GM10266 (cell line): ENCODE data around the gene TUB.

ENCODE experiments used
- DNase-seq: peaks from one replicate; pipeline ENCODE4 v3.0.0; 2012; ENCODE audit errors: extremely low spot score
- CTCF ChIP-seq: IDR thresholded peaks from 2 replicates; pipeline ENCODE4 v1.5.1; 2012; ENCODE audit warnings: mild to moderate bottlenecking, low read depth; ENCODE audit not compliant: control insufficient read depth, insufficient read depth; ENCODE audit errors: missing control alignments

Gene TUB

DNA sequence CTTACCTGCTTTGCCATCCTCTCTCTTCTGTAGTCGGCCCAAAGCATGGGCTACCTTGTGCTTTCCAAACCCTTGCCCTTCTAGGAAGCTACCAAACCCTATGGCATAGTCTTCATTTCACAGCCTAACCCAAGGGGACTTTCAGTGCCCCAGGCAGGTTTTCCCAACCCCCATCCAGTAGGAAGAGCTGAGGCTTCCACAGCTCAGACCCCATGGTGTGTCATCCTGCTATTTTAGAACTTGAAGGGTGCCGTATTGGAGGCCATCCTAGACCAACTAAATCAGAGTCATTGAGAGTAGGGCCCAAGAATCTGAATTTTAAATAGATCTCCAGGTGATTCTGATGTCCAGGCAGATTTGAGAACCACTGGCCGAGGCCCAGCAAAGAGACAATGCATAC, 31.9 kb upstream of the TUB start:
- no peak for TF ChIP-seq CTCF
- DNase-seq, result no peak

DNA sequence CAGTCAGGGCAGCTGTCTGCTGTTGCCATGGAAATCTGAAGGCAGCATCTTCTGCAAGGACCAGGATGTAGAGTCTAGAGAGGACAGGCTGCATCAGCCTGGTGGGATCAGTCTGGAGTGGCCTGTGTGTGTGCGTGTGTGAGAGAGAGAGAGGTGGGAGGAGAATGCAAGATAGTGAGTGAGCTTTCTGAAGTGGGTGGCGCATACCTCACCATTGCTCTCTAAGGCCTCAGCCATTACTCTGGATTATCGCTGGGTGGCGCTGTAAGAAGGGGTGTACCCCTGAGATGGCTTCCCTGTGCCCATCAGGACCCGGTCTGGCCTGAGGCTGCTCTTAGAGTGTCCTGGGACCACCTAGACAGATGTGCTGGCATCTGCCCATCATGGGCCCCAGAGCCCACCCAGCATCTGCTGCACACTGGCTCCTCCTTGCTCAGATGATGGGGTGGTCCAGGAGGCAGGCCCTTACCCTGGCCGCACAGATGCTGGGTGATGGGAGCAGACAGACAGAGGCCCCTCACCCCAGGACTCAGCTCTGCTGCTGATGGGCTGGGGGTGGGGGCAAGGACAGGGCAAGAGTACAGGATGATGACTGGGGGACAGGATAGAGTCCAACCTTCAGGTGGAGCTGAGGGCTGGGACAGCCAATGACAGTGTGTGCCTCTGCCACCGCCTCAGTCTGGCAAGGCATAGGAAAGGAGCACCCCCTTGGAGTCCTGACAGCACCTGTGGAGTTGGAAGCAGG, 25.7 kb upstream of the TUB start:
- peak; percentile 19 for TF ChIP-seq CTCF
- DNase-seq, result no peak

DNA sequence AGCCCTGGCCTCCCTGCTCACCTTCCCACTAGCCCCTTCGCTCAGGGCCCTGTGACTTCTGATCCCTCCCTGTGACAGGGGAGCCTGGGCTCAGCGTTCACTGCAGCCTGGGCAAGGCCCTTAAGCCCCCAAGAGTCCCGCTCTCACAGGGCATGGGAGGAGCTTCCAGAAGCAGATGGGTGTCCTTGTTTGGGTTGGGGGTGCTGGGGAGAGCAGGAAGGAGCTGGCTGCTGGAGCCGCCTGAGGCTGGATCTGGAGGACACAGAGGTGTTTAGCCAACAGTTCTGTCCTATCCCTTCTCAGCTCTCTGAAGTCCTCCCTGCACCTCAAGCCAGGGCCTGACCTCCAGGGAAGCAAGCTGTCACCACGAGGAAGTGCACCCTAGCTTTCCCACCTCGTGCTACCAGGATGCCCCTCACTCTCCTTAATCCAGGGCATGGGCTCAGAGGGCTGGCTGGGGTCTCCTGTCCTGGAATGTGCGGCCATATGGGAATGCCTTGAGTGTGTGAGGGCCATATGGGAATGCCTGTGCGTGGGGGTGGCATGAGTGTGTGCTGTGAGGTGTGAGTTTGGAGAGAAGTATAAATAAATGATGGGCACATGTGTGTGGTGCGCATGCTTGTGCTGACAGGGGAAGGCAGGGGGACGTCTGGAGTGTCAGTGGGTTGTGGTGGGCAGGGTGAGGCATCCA, 25.0 kb upstream of the TUB start:
- TF ChIP-seq CTCF, result no peak
- DNase-seq, result no peak

DNA sequence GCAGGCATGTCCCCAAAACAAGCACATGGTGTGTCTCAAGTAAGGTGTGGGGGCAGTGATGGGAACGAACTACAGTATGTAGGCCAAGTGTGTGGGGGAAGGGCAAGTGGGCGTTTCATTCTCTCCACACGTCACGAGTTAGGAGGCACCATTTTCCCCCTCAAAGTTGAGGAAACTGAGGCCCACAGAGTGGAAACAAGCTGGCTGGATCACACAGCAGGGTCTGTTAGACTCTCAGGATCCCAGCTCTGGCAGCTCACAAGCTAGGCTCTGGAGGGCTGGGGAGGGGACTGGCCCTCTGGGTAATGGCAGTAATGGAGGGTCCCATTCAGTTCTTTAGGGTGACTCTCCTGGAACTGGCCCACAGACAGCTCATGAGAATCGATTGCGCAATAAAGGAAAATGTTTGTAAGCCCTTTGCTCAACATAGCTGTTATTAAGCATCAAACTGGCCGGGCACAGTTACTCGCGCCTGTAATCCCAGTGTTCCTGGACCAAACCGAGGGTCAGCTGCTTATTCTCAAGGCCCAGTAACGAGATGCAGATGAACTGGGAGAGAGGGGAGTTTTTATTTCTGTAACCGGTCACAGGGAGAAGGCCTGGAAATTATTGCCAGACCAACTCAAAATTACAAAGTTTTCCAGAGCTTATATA, 24.1 kb upstream of the TUB start:
- TF ChIP-seq CTCF, result no peak
- DNase-seq, result no peak

GRCh38 chr11:8058216-8058615, 22.8 kb upstream of the TUB start:
- TF ChIP-seq CTCF, result no peak
- DNase-seq, result no peak

DNA sequence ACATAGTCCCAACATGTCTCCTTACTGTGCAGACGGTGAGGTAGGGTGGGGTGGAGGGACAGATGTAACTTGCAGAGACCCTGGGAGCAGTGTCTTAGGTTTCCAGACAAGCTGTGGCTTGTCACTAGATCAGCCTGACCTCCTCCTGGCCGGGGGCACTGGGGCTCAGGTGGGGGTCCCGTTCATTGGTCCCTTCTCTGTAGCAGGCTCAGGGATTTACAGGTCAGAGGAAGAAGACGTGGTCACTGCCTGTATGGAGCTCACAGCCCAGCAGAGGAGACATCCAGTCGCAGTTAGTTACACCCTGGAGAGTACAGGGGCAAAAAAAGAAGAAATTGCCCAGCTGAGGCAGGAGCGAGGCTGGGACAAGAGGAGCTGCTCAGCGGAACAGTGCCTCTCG, 22.0 kb upstream of the TUB start:
- DNase-seq, result no peak
- TF ChIP-seq CTCF, result no peak

DNA sequence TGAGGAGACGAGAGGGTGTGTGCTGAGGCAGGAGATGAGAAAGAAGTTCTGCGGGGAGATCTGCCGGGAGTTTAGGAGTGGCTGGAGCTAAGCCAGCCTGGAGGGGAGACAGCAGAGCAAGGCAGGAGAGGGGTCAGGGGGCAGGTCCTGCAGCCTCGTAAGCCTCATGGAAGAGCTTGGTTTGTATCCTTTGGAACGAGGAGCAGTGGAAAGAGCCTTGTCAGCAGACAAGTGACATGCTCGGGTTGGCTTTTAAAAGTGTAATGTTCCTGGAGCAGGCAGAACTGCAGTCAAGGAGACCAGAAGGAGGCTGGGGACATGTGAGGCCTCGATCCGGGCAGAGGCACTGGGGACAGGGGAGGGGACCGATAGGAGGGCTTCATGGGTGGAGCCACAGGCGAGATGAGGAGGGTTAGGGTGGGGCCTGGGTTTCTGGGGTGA, 21.4 kb upstream of the TUB start:
- TF ChIP-seq CTCF, result no peak
- no peak for DNase-seq
